Upper lobe of right lung (tissue), 1 donor: ENCODE measurements around the gene TMEM156. TPM values are rescaled to one million over a fixed set of nuclear protein-coding genes. Genes with fewer than 3 reads are reported as not detected.
"Not testable (repeated sequence)": the region's sequence is repeated elsewhere in the genome, so short reads cannot be mapped to it uniquely, and the experiment has no call there.

Experiments used
- ATAC-seq: fragments of 200-7000 bp; cut with Tn5 transposase; one replicate; pipeline ENCODE4 v1.9.1; 2020; ENCODE audit warnings: mild to moderate bottlenecking, moderate library complexity
- DNase-seq: peaks from one replicate; pipeline ENCODE4 v3.0.0-alpha.2; 2020
- H3K27ac ChIP-seq: fragments of 200-600 bp; one replicate; pipeline ENCODE4 v1.8.0; 2022
- H3K27me3 ChIP-seq: fragments of 200-600 bp; one replicate; pipeline ENCODE4 v1.8.0; 2022; ENCODE audit warnings: mild to moderate bottlenecking
- H3K36me3 ChIP-seq: fragments of 200-600 bp; one replicate; pipeline ENCODE4 v1.8.0; 2022
- H3K4me1 ChIP-seq: fragments of 200-600 bp; one replicate; pipeline ENCODE4 v1.8.0; 2022
- H3K4me3 ChIP-seq: fragments of 200-600 bp; one replicate; pipeline ENCODE4 v1.8.0; 2022; ENCODE audit warnings: mild to moderate bottlenecking
- H3K9me3 ChIP-seq: fragments of 200-600 bp; one replicate; pipeline ENCODE4 v1.8.0; 2022
- CTCF ChIP-seq: fragments of 200-600 bp; IDR thresholded peaks from one replicate; pipeline ENCODE4 v1.8.0; 2022; ENCODE audit warnings: antibody characterized with exemption
- intact Hi-C: fragments of 100-400 bp; cut with DNase I; formaldehyde crosslinking; loops from one replicate; pipeline ENCODE4 v1.11.0; 2022
- total RNA-seq: library from RNA; stranded (reverse); fragmentation: NEBNext Ultra II Directional; extraction: Animal tissue kit (Norgen Biotek cat#: 25700); gene quantifications from one replicate; pipeline ENCODE4 v1.2.1, GENCODE V29; 2021
- donor health status: DM: no; HTN: yes; CAD: no; lungs with severe emphysema.

TMEM156 gene
- total RNA-seq, 1 donor from 2014 or later = 1.2 TPM

GRCh38 chr4:38943343-38943742 is 88.9 kb downstream of the TMEM156 start:
- TF ChIP-seq CTCF = no peak
- H3K9me3 ChIP-seq = no peaks in the 10 kb centered on the region
- H3K4me1 ChIP-seq = no peaks in the 10 kb centered on the region
- no peak overlapping the region for H3K27ac ChIP-seq
- intact Hi-C loops = no loop called here
- DNase-seq (no peak), ATAC-seq (peak; percentile 28)
- no peak overlapping the region for H3K4me3 ChIP-seq
- no peaks in the 10 kb centered on the region for H3K27me3 ChIP-seq
- peaks cover 58% of the 10 kb centered on the region for H3K36me3 ChIP-seq

GRCh38 chr4:38941906-38942305 is 90.3 kb downstream of the TMEM156 start:
- H3K4me1 ChIP-seq, H3K27ac ChIP-seq, H3K4me3 ChIP-seq, H3K9me3 ChIP-seq, intact Hi-C loops, H3K27me3 ChIP-seq, DNase-seq, ATAC-seq: not testable (repeated sequence)
- H3K36me3 ChIP-seq = peaks cover 70% of the 10 kb centered on the region

DNA sequence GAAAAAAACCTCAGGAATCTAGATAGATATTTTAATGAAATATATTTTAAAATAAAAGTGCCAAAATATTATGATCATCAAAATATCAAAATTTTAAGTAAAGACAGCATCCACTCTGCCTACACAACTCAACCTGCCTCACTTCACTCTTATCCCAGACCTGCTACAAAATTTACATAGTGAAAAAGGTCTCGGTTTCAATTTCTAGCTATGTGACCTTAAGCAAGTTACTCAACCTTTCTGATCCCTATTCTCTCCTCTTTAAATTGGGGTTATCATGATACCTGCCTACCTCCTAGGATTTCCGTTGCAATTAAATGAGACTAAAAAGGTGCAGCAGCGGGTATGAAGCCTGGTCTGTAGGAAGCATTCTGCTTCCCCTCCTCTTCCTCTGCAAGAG is 91.7 kb downstream of the TMEM156 start:
- no peaks in the 10 kb centered on the region for H3K27me3 ChIP-seq
- intact Hi-C loops = no loop called here
- no peak overlapping the region for H3K4me3 ChIP-seq
- ATAC-seq (no peak), DNase-seq (no peak)
- H3K27ac ChIP-seq = no peak overlapping the region
- no peaks in the 10 kb centered on the region for H3K4me1 ChIP-seq
- TF ChIP-seq CTCF = no peak
- peaks cover 80% of the 10 kb centered on the region for H3K36me3 ChIP-seq
- H3K9me3 ChIP-seq = no peaks in the 10 kb centered on the region

DNA sequence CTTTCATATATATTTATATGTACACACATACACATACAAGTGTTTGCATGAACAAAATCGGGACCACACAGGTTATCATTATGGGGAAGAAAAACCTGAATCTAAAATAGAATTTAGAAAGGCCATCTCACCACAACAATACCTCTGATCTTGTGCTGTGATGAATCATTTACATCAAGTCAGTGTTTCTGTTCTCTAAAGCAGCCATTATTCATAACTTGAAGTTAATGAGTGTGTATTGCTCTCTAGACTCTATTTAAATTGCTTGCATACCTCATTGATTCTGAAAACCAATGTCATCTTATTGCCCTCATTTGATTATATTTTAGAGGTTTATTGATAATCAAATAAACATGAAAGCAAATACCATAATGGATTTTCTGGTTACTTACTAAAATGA is 93.0 kb downstream of the TMEM156 start:
- Histone ChIP-seq H3K36me3 (peaks cover 78% of the 10 kb centered on the region), H3K9me3 (no peaks in the 10 kb centered on the region), H3K27ac (no peak overlapping the region), H3K4me3 (no peak overlapping the region), H3K4me1 (no peaks in the 10 kb centered on the region), H3K27me3 (no peaks in the 10 kb centered on the region)
- ATAC-seq (no peak), DNase-seq (no peak)
- intact Hi-C loops = no loop called here
- TF ChIP-seq CTCF = no peak

DNA sequence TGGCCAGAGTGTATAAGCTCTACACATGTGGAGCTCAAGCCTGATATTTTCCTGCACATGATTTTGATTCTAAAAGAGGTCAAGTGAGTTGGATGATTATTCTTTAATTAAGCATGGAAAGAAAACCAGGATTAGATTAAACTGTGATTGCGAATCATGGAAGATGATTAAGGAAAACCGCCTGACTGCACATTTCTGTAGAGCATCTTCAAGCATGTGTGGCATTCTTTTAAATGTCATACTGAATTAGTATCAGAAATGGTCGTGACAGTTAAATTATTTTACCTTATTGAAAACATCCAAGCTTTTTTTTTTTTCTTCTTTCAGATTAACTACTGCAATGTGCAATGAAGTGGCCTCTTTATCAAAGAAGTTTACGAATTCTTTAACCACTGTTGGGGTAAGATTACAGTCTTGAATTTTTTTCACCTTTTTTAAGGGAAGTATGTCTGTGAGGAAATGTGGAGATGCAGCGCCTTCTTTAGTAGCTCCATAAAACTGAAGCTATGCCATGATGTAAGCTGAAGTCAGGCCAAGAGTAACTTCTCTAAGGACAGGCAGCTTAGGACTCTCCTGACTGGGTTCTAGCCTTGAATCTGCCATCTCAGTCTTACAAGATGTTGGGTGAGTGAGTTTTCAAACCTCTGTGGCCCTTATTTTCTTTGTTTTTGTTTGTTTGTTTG is 96.7 kb downstream of the TMEM156 start:
- intact Hi-C loops = no loop called here
- Histone ChIP-seq H3K36me3 (peaks cover 91% of the 10 kb centered on the region), H3K27me3 (no peaks in the 10 kb centered on the region), H3K9me3 (no peaks in the 10 kb centered on the region), H3K4me1 (no peaks in the 10 kb centered on the region), H3K27ac (no peak overlapping the region), H3K4me3 (no peak overlapping the region)
- TF ChIP-seq CTCF = no peak
- no peak for DNase-seq
- ATAC-seq = no peak

- Histone ChIP-seq H3K4me3 (no peak overlapping the region), H3K4me1 (no peaks in the 10 kb centered on the region), H3K27me3 (no peaks in the 10 kb centered on the region), H3K27ac (no peak overlapping the region), H3K9me3 (no peaks in the 10 kb centered on the region), H3K36me3 (peaks cover 98% of the 10 kb centered on the region)
- no peak for ATAC-seq
- TF ChIP-seq CTCF = no peak
- intact Hi-C loops = no loop called here
- no peak for DNase-seq
These were observed 101.1 kb downstream of the TMEM156 start for GRCh38 chr4:38931125-38931524.
